WTC11 (cell line): Measurements from ENCODE around the gene TCTN1. TPM values are rescaled to one million over a fixed set of nuclear protein-coding genes. Genes with fewer than 3 reads are reported as not detected.
"Not testable (repeated sequence)": the region's sequence is repeated elsewhere in the genome, so short reads cannot be mapped to it uniquely, and the experiment has no call there.

Source experiments
- ATAC-seq: fragments of 200-7000 bp; cut with Tn5 transposase; 2 replicates; pipeline ENCODE4 v1.10.0; 2021; ENCODE audit warnings: mild to moderate bottlenecking, moderate library complexity
- CTCF ChIA-PET: fragments of 300-600 bp; sonication (Branson Sonifier 250); formaldehyde crosslinking; loops from one replicate; lab custom pipeline; 2021; ENCODE audit warnings: antibody characterized with exemption; lab: Charles Lee
- POLR2A ChIA-PET: fragments of 350-600 bp; sonication (Branson Sonifier 250); formaldehyde crosslinking; loops from one replicate; lab custom pipeline; 2021; ENCODE audit warnings: antibody characterized with exemption; lab: Charles Lee
- DNase-seq: peaks from one replicate; pipeline ENCODE4 v3.0.0; 2021; ENCODE audit warnings: low spot score
- H3K27ac Mint-ChIP-seq: 2 replicates; pipeline ENCODE4 v1.8.0; 2021; ENCODE audit warnings: mixed read lengths
- H3K27me3 Mint-ChIP-seq: 2 replicates; pipeline ENCODE4 v1.8.0; 2021; ENCODE audit warnings: low read depth, mild to moderate bottlenecking, moderate library complexity, mixed read lengths
- H3K36me3 Mint-ChIP-seq: 2 replicates; pipeline ENCODE4 v1.8.0; 2021; ENCODE audit warnings: mixed read lengths
- H3K4me1 Mint-ChIP-seq: 2 replicates; pipeline ENCODE4 v1.8.0; 2022; ENCODE audit warnings: mixed read lengths
- H3K4me3 Mint-ChIP-seq: 2 replicates; pipeline ENCODE4 v1.8.0; 2021; ENCODE audit warnings: mild to moderate bottlenecking, moderate library complexity, mixed read lengths
- H3K9me3 Mint-ChIP-seq: 2 replicates; pipeline ENCODE4 v1.8.0; 2021; ENCODE audit warnings: mixed read lengths
- ARID4B ChIP-seq: sonication (generic); formaldehyde crosslinking; IDR thresholded peaks from 2 replicates; pipeline ENCODE4 v1.8.0; 2023; ENCODE audit warnings: missing genetic modification reagents, mild to moderate bottlenecking, borderline replicate concordance
- ATF2 ChIP-seq: sonication (generic); formaldehyde crosslinking; IDR thresholded peaks from 2 replicates; pipeline ENCODE4 v1.8.1; 2022; ENCODE audit warnings: low read depth, missing genetic modification reagents, borderline replicate concordance
- ATF6 ChIP-seq: sonication (generic); formaldehyde crosslinking; IDR thresholded peaks from 2 replicates; pipeline ENCODE4 v1.8.1; 2023; ENCODE audit warnings: mild to moderate bottlenecking, missing genetic modification reagents
- CREB1 ChIP-seq: sonication (generic); formaldehyde crosslinking; IDR thresholded peaks from 2 replicates; pipeline ENCODE4 v1.8.0; 2023; ENCODE audit warnings: mild to moderate bottlenecking, missing genetic modification reagents
- CTCF ChIP-seq: fragments of 200-600 bp; IDR thresholded peaks from 2 replicates; pipeline ENCODE4 v1.8.0; 2022; ENCODE audit warnings: antibody characterized with exemption
- E2F1 ChIP-seq: sonication (generic); formaldehyde crosslinking; IDR thresholded peaks from 2 replicates; pipeline ENCODE4 v1.8.0; 2022; ENCODE audit warnings: mild to moderate bottlenecking, missing genetic modification reagents
- ETV6 ChIP-seq: sonication (generic); formaldehyde crosslinking; IDR thresholded peaks from 2 replicates; pipeline ENCODE4 v1.8.1; 2022; ENCODE audit warnings: mild to moderate bottlenecking, missing genetic modification reagents
- FOXP1 ChIP-seq: sonication (generic); formaldehyde crosslinking; IDR thresholded peaks from 2 replicates; pipeline ENCODE4 v1.8.0; 2022; ENCODE audit warnings: missing genetic modification reagents, mild to moderate bottlenecking, moderate library complexity, borderline replicate concordance
- GABPB1 ChIP-seq: sonication (generic); formaldehyde crosslinking; IDR thresholded peaks from 2 replicates; pipeline ENCODE4 v1.8.1; 2023; ENCODE audit warnings: mild to moderate bottlenecking, missing genetic modification reagents
- IRF2 ChIP-seq: sonication (generic); formaldehyde crosslinking; IDR thresholded peaks from 2 replicates; pipeline ENCODE4 v1.8.0; 2022; ENCODE audit warnings: low read depth, missing genetic modification reagents, borderline replicate concordance
- NR1H2 ChIP-seq: sonication (generic); formaldehyde crosslinking; IDR thresholded peaks from 2 replicates; pipeline ENCODE4 v1.9.0; 2021; ENCODE audit warnings: mild to moderate bottlenecking, moderate library complexity, missing genetic modification reagents
- PRDM15 ChIP-seq: sonication (generic); formaldehyde crosslinking; IDR thresholded peaks from 2 replicates; pipeline ENCODE4 v1.8.0; 2022; ENCODE audit warnings: missing genetic modification reagents
- PRRX2 ChIP-seq: fragments of 250-450 bp; sonication (Bioruptor Pico); IDR thresholded peaks from 2 replicates; pipeline ENCODE4 v1.8.0; 2021; ENCODE audit warnings: mild to moderate bottlenecking
- TEAD4 ChIP-seq: sonication (generic); formaldehyde crosslinking; IDR thresholded peaks from 2 replicates; pipeline ENCODE4 v1.8.0; 2022; ENCODE audit warnings: mild to moderate bottlenecking, missing genetic modification reagents
- USF2 ChIP-seq: sonication (generic); formaldehyde crosslinking; IDR thresholded peaks from 2 replicates; pipeline ENCODE4 v1.8.1; 2023; ENCODE audit warnings: mild to moderate bottlenecking, missing genetic modification reagents, moderate library complexity
- ZNF121 ChIP-seq: sonication (generic); formaldehyde crosslinking; IDR thresholded peaks from 2 replicates; pipeline ENCODE4 v1.8.0; 2023; ENCODE audit warnings: missing genetic modification reagents
- ZNF317 ChIP-seq: sonication (generic); formaldehyde crosslinking; IDR thresholded peaks from 2 replicates; pipeline ENCODE4 v1.8.1; 2023; ENCODE audit warnings: low read depth, mild to moderate bottlenecking, moderate library complexity, missing genetic modification reagents, borderline replicate concordance
- total RNA-seq: library from RNA; stranded (reverse); gene quantifications from 3 replicates; pipeline ENCODE4 v1.2.3, GENCODE V29; 2021

Gene TCTN1
- total RNA-seq, 1 experiment from 2014 or later: 10.3 TPM

GRCh38 chr12:110566993-110567392, 46.9 kb upstream of the TCTN1 start:
- POLR2A ChIA-PET: no interaction called here
- Mint-ChIP-seq H3K27ac (peak overlapping the region; percentile 69), H3K4me3 (no peak overlapping the region), H3K9me3 (peaks cover 19% of the 10 kb centered on the region), H3K4me1 (peaks cover 21% of the 10 kb centered on the region), H3K27me3 (peaks cover 2% of the 10 kb centered on the region; the same call in 1 of the 2 replicates), H3K36me3 (peaks cover 24% of the 10 kb centered on the region)
- CTCF ChIA-PET: interaction anchor here (0.6 to 1.5 kb wide), 3 partner anchors 10 to 654 kb away, joined by 4 to 9 read pairs (median 6); no protein-coding TSS in a partner anchor
- ATAC-seq (no peak), DNase-seq (no peak)
- TF ChIP-seq PRDM15 (CRISPR knock-in tag): no peak
- no peak for TF ChIP-seq ETV6 (CRISPR knock-in tag)
- no peak for TF ChIP-seq PRRX2 (CRISPR knock-in tag)
- TF ChIP-seq E2F1 (CRISPR knock-in tag): no peak
- TF ChIP-seq IRF2 (CRISPR knock-in tag): no peak
- no peak for TF ChIP-seq FOXP1
- TF ChIP-seq ARID4B (CRISPR knock-in tag): no peak
- TF ChIP-seq TEAD4 (CRISPR knock-in tag): no peak
- TF ChIP-seq CTCF: no peak
- no peak for TF ChIP-seq ZNF317

- TF ChIP-seq ATF6 (CRISPR knock-in tag) (no peak), NR1H2 (CRISPR knock-in tag) (no peak), USF2 (no peak), CREB1 (CRISPR knock-in tag) (no peak), GABPB1 (CRISPR knock-in tag) (no peak), ZNF121 (CRISPR knock-in tag) (0 out of 2 replicates have a peak, but pooled peaks have one; percentile 36), ATF2 (CRISPR knock-in tag) (no peak)
- CTCF ChIA-PET: interaction anchor here (0.7 kb wide), 1 partner anchor 125 kb away, joined by 4 read pairs; no protein-coding TSS in a partner anchor
Observed at GRCh38 chr12:110568752-110569151, 45.2 kb upstream of the TCTN1 start.

GRCh38 chr12:110569838-110570237, 44.1 kb upstream of the TCTN1 start:
- DNase-seq, CTCF ChIA-PET, POLR2A ChIA-PET, ATAC-seq, H3K27me3 Mint-ChIP-seq, H3K27ac Mint-ChIP-seq, H3K4me3 Mint-ChIP-seq: not testable (repeated sequence)
- peaks cover 30% of the 10 kb centered on the region for H3K9me3 Mint-ChIP-seq
- H3K36me3 Mint-ChIP-seq: peaks cover 34% of the 10 kb centered on the region
- H3K4me1 Mint-ChIP-seq: peaks cover 21% of the 10 kb centered on the region

More at GRCh38 chr12:110568752-110569151, 45.2 kb upstream of the TCTN1 start:
- H3K27me3 Mint-ChIP-seq: peaks cover 2% of the 10 kb centered on the region; the same call in 1 of the 2 replicates
- no peak overlapping the region for H3K27ac Mint-ChIP-seq
- POLR2A ChIA-PET: no interaction called here
- no peak for ATAC-seq
- H3K4me1 Mint-ChIP-seq: peaks cover 21% of the 10 kb centered on the region
- DNase-seq: no peak
- H3K36me3 Mint-ChIP-seq: peaks cover 34% of the 10 kb centered on the region
- H3K9me3 Mint-ChIP-seq: peaks cover 30% of the 10 kb centered on the region
- H3K4me3 Mint-ChIP-seq: no peak overlapping the region
